Neutrophil (primary cell): ENCODE measurements around the gene ARHGAP23.

Source experiments
- H3K27ac ChIP-seq: fragments of 200-600 bp; sonication (generic); 2 replicates; pipeline ENCODE4 v1.5.1; 2016; ENCODE audit warnings: mild to moderate bottlenecking, moderate library complexity
- H3K27me3 ChIP-seq: fragments of 200-600 bp; sonication (generic); 2 replicates; pipeline ENCODE4 v1.6.0; 2016; ENCODE audit warnings: mild to moderate bottlenecking
- H3K36me3 ChIP-seq: fragments of 200-600 bp; sonication (generic); 2 replicates; pipeline ENCODE4 v1.5.1; 2017
- H3K4me1 ChIP-seq, 2 experiments: fragments of 200-600 bp in 1 of 2; sonication (generic) in 1 of 2; 1 replicate in 1 of 2; 2 replicates in 1 of 2; pipeline versions ENCODE4 v1.5.1 to v1.6.1; 2013 to 2016; ENCODE audit warnings: low read depth in 1 of 2, low read length in 1 of 2, mild to moderate bottlenecking in 1 of 2, moderate library complexity in 1 of 2; ENCODE audit not compliant: control insufficient read depth in 1 of 2, insufficient read depth in 1 of 2
- H3K4me3 ChIP-seq, 2 experiments: fragments of 200-600 bp in 1 of 2; sonication (generic) in 1 of 2; 1 replicate in 1 of 2; 2 replicates in 1 of 2; pipeline ENCODE4 v1.5.1; 2013 to 2016; ENCODE audit warnings: low read depth in 1 of 2, low read length in 1 of 2, mild to moderate bottlenecking in 1 of 2, moderate library complexity in 1 of 2
- H3K9me3 ChIP-seq: fragments of 200-600 bp; sonication (generic); 2 replicates; pipeline ENCODE4 v1.5.1; 2016
- CTCF ChIP-seq: fragments of 200-600 bp; sonication (generic); IDR thresholded peaks from 2 replicates; pipeline ENCODE4 v1.5.1; 2016; ENCODE audit warnings: antibody characterized with exemption

Gene ARHGAP23

GRCh38 chr17:38536661-38537060, 108.4 kb downstream of the ARHGAP23 start:
- no peaks in the 10 kb centered on the region for H3K4me1 ChIP-seq
- no peak overlapping the region for H3K4me3 ChIP-seq
- TF ChIP-seq CTCF = no peak
- peaks cover 31% of the 10 kb centered on the region for H3K27me3 ChIP-seq
- no peaks in the 10 kb centered on the region for H3K9me3 ChIP-seq
- H3K27ac ChIP-seq = no peak overlapping the region
- no peaks in the 10 kb centered on the region for H3K36me3 ChIP-seq

- peaks cover 31% of the 10 kb centered on the region for H3K27me3 ChIP-seq
- no peak overlapping the region for H3K27ac ChIP-seq
- H3K9me3 ChIP-seq = no peaks in the 10 kb centered on the region
- no peak for TF ChIP-seq CTCF
- H3K36me3 ChIP-seq = no peaks in the 10 kb centered on the region
- H3K4me1 ChIP-seq = no peaks in the 10 kb centered on the region
- no peak overlapping the region for H3K4me3 ChIP-seq
Measured at GRCh38 chr17:38538906-38539305, 110.6 kb downstream of the ARHGAP23 start.

GRCh38 chr17:38539386-38539785, 111.1 kb downstream of the ARHGAP23 start:
- Histone ChIP-seq H3K4me3 (no peak overlapping the region), H3K4me1 (no peaks in the 10 kb centered on the region), H3K27me3 (peaks cover 31% of the 10 kb centered on the region), H3K27ac (no peak overlapping the region), H3K9me3 (no peaks in the 10 kb centered on the region), H3K36me3 (no peaks in the 10 kb centered on the region)
- TF ChIP-seq CTCF = no peak

GRCh38 chr17:38540514-38541045, 112.3 kb downstream of the ARHGAP23 start:
- no peaks in the 10 kb centered on the region for H3K4me1 ChIP-seq
- no peak for TF ChIP-seq CTCF
- peaks cover 27% of the 10 kb centered on the region for H3K27me3 ChIP-seq
- H3K4me3 ChIP-seq = no peak overlapping the region
- no peak overlapping the region for H3K27ac ChIP-seq
- H3K9me3 ChIP-seq = no peaks in the 10 kb centered on the region
- no peaks in the 10 kb centered on the region for H3K36me3 ChIP-seq

GRCh38 chr17:38541281-38541680, 113.0 kb downstream of the ARHGAP23 start:
- Histone ChIP-seq H3K4me1 (no peaks in the 10 kb centered on the region), H3K9me3 (no peaks in the 10 kb centered on the region), H3K36me3 (no peaks in the 10 kb centered on the region), H3K4me3 (no peak overlapping the region), H3K27me3 (peaks cover 26% of the 10 kb centered on the region), H3K27ac (no peak overlapping the region)
- no peak for TF ChIP-seq CTCF

- Histone ChIP-seq H3K27me3 (peaks cover 33% of the 10 kb centered on the region), H3K9me3 (no peaks in the 10 kb centered on the region), H3K27ac (no peak overlapping the region), H3K4me1 (no peaks in the 10 kb centered on the region), H3K4me3 (no peak overlapping the region), H3K36me3 (no peaks in the 10 kb centered on the region)
- TF ChIP-seq CTCF = no peak
Measured at GRCh38 chr17:38542286-38542685, 114.0 kb downstream of the ARHGAP23 start.
